HEK293 (cell line): Measurements from ENCODE around the gene GALNS.

Experiments
- BCL11B ChIP-seq: fragments of 450-650 bp; formaldehyde crosslinking; IDR thresholded peaks from 2 replicates; pipeline ENCODE4 v1.5.1; 2016; ENCODE audit warnings: low read depth, missing biosample characterization, missing genetic modification characterization
- GLIS2 ChIP-seq: fragments of 450-650 bp; formaldehyde crosslinking; IDR thresholded peaks from 2 replicates; pipeline ENCODE4 v1.5.1; 2016; ENCODE audit warnings: missing biosample characterization, missing genetic modification characterization
- IKZF3 ChIP-seq: fragments of 450-650 bp; IDR thresholded peaks from 2 replicates; pipeline ENCODE4 v1.5.0; 2018; ENCODE audit warnings: missing biosample characterization, mild to moderate bottlenecking, missing genetic modification characterization, moderate library complexity
- KLF16 ChIP-seq: fragments of 450-650 bp; formaldehyde crosslinking; IDR thresholded peaks from 2 replicates; pipeline ENCODE4 v1.5.1; 2017; ENCODE audit warnings: missing biosample characterization, missing genetic modification characterization
- KLF8 ChIP-seq: fragments of 450-650 bp; formaldehyde crosslinking; IDR thresholded peaks from 2 replicates; pipeline ENCODE4 v1.5.1; 2016; ENCODE audit warnings: missing biosample characterization, missing genetic modification characterization
- OVOL3 ChIP-seq: fragments of 450-650 bp; formaldehyde crosslinking; IDR thresholded peaks from 2 replicates; pipeline ENCODE4 v1.5.1; 2016; ENCODE audit warnings: missing biosample characterization, missing genetic modification characterization
- PRDM6 ChIP-seq: fragments of 450-650 bp; formaldehyde crosslinking; IDR thresholded peaks from 2 replicates; pipeline ENCODE4 v1.5.1; 2017; ENCODE audit warnings: missing biosample characterization, missing genetic modification characterization
- YY2 ChIP-seq: fragments of 450-650 bp; formaldehyde crosslinking; IDR thresholded peaks from 2 replicates; pipeline ENCODE4 v1.5.1; 2016; ENCODE audit warnings: missing biosample characterization, missing genetic modification characterization
- ZBTB17 ChIP-seq: fragments of 450-650 bp; formaldehyde crosslinking; IDR thresholded peaks from 2 replicates; pipeline ENCODE4 v1.5.1; 2016; ENCODE audit warnings: missing biosample characterization, missing genetic modification characterization
- ZBTB20 ChIP-seq: fragments of 450-650 bp; formaldehyde crosslinking; IDR thresholded peaks from 2 replicates; pipeline ENCODE4 v1.5.1; 2016; ENCODE audit warnings: missing biosample characterization, missing genetic modification characterization
- ZBTB48 ChIP-seq: fragments of 450-650 bp; formaldehyde crosslinking; IDR thresholded peaks from 2 replicates; pipeline ENCODE4 v1.5.1; 2016; ENCODE audit warnings: missing biosample characterization, missing genetic modification characterization
- ZBTB6 ChIP-seq: fragments of 450-650 bp; formaldehyde crosslinking; IDR thresholded peaks from 2 replicates; pipeline ENCODE4 v1.5.1; 2017; ENCODE audit warnings: missing biosample characterization, missing genetic modification characterization
- ZFP37 ChIP-seq: fragments of 450-650 bp; formaldehyde crosslinking; IDR thresholded peaks from 2 replicates; pipeline ENCODE4 v1.5.1; 2016; ENCODE audit warnings: missing biosample characterization, missing genetic modification characterization
- ZNF114 ChIP-seq: fragments of 450-650 bp; formaldehyde crosslinking; IDR thresholded peaks from 2 replicates; pipeline ENCODE4 v1.5.0; 2017; ENCODE audit warnings: missing biosample characterization, missing genetic modification characterization
- ZNF18 ChIP-seq: fragments of 450-650 bp; formaldehyde crosslinking; IDR thresholded peaks from 2 replicates; pipeline ENCODE4 v1.5.1; 2016; ENCODE audit warnings: missing biosample characterization, missing genetic modification characterization
- ZNF211 ChIP-seq: fragments of 450-650 bp; formaldehyde crosslinking; IDR thresholded peaks from 2 replicates; pipeline ENCODE4 v1.5.1; 2016; ENCODE audit warnings: low read depth, missing biosample characterization, missing genetic modification characterization
- ZNF23 ChIP-seq: fragments of 450-650 bp; formaldehyde crosslinking; IDR thresholded peaks from 2 replicates; pipeline ENCODE4 v1.5.1; 2016; ENCODE audit warnings: missing biosample characterization, missing genetic modification characterization, borderline replicate concordance
- ZNF335 ChIP-seq: fragments of 450-650 bp; formaldehyde crosslinking; conservative IDR thresholded peaks from 2 replicates; pipeline ENCODE4 v1.5.1; 2016; ENCODE audit warnings: missing biosample characterization, missing genetic modification characterization
- ZNF362 ChIP-seq: fragments of 450-650 bp; formaldehyde crosslinking; IDR thresholded peaks from 2 replicates; pipeline ENCODE4 v1.5.1; 2016; ENCODE audit warnings: missing biosample characterization, missing genetic modification characterization
- ZNF366 ChIP-seq: fragments of 450-650 bp; formaldehyde crosslinking; conservative IDR thresholded peaks from 2 replicates; pipeline ENCODE4 v1.5.1; 2016; ENCODE audit warnings: missing biosample characterization, missing genetic modification characterization
- ZNF394 ChIP-seq: fragments of 450-650 bp; formaldehyde crosslinking; IDR thresholded peaks from 2 replicates; pipeline ENCODE4 v1.5.1; 2016; ENCODE audit warnings: missing biosample characterization, missing genetic modification characterization, mild to moderate bottlenecking, moderate library complexity, borderline replicate concordance
- ZNF404 ChIP-seq: fragments of 450-650 bp; formaldehyde crosslinking; IDR thresholded peaks from 2 replicates; pipeline ENCODE4 v1.5.1; 2017; ENCODE audit warnings: missing biosample characterization, missing genetic modification characterization
- ZNF416 ChIP-seq: fragments of 450-650 bp; formaldehyde crosslinking; IDR thresholded peaks from 2 replicates; pipeline ENCODE4 v1.5.1; 2016; ENCODE audit warnings: missing biosample characterization, missing genetic modification characterization
- ZNF580 ChIP-seq: fragments of 450-650 bp; formaldehyde crosslinking; IDR thresholded peaks from 2 replicates; pipeline ENCODE4 v1.5.1; 2016; ENCODE audit warnings: missing biosample characterization, missing genetic modification characterization
- ZNF596 ChIP-seq: fragments of 450-650 bp; IDR thresholded peaks from 2 replicates; pipeline ENCODE4 v1.5.0; 2018; ENCODE audit warnings: missing biosample characterization, mild to moderate bottlenecking, missing genetic modification characterization, moderate library complexity
- ZNF600 ChIP-seq: fragments of 450-650 bp; formaldehyde crosslinking; IDR thresholded peaks from 2 replicates; pipeline ENCODE4 v1.5.1; 2016; ENCODE audit warnings: missing biosample characterization, missing genetic modification characterization
- ZNF626 ChIP-seq: fragments of 450-650 bp; sonication (Bioruptor Pico); formaldehyde crosslinking; IDR thresholded peaks from 2 replicates; pipeline ENCODE4 v1.5.1; 2018; ENCODE audit warnings: missing biosample characterization, missing genetic modification characterization, inconsistent platforms
- ZNF660 ChIP-seq: fragments of 450-650 bp; IDR thresholded peaks from 2 replicates; pipeline ENCODE4 v1.5.1; 2018; ENCODE audit warnings: missing biosample characterization, mild to moderate bottlenecking, missing genetic modification characterization
- ZNF777 ChIP-seq: fragments of 450-650 bp; formaldehyde crosslinking; IDR thresholded peaks from 2 replicates; pipeline ENCODE4 v1.5.1; 2017; ENCODE audit warnings: missing biosample characterization, missing genetic modification characterization, borderline replicate concordance

GALNS gene

GRCh38 chr16:88812513-88813268 lies 44.1 kb downstream of the GALNS start (continued):
- TF ChIP-seq ZBTB17 (tag by site-specific recombination) (peak; percentile 50; the same call in 1 of the 2 replicates), YY2 (tag by site-specific recombination) (peak; percentile 36; the same call in 1 of the 2 replicates), OVOL3 (tag by site-specific recombination) (no peak), ZNF211 (tag by site-specific recombination) (no peak), IKZF3 (no peak), ZNF777 (tag by site-specific recombination) (no peak), KLF8 (tag by site-specific recombination) (no peak), BCL11B (tag by site-specific recombination) (0 out of 2 replicates have a peak, but pooled peaks have one; percentile 7), ZNF114 (tag by site-specific recombination) (no peak), ZNF596 (tag by site-specific recombination) (no peak), ZNF626 (no peak), ZNF362 (no peak), GLIS2 (peak; percentile 32; the same call in 1 of the 2 replicates), ZBTB20 (tag by site-specific recombination) (peak; percentile 8; the same call in 1 of the 2 replicates), KLF16 (tag by site-specific recombination) (no peak), ZNF335 (tag by site-specific recombination) (peak; percentile 73), ZNF18 (no peak), ZFP37 (tag by site-specific recombination) (no peak), PRDM6 (no peak), ZNF394 (tag by site-specific recombination) (no peak; the same call in 1 of the 2 replicates), ZNF23 (tag by site-specific recombination) (no peak), ZBTB6 (tag by site-specific recombination) (peak; percentile 70; the same call in 1 of the 2 replicates), ZNF580 (tag by site-specific recombination) (no peak), ZNF600 (tag by site-specific recombination) (no peak), ZNF366 (tag by site-specific recombination) (no peak), ZNF404 (tag by site-specific recombination) (no peak), ZNF416 (tag by site-specific recombination) (no peak), ZBTB48 (tag by site-specific recombination) (peak; percentile 17), ZNF660 (tag by site-specific recombination) (no peak)
